ENCODE results near the gene CLMN.

DNA sequence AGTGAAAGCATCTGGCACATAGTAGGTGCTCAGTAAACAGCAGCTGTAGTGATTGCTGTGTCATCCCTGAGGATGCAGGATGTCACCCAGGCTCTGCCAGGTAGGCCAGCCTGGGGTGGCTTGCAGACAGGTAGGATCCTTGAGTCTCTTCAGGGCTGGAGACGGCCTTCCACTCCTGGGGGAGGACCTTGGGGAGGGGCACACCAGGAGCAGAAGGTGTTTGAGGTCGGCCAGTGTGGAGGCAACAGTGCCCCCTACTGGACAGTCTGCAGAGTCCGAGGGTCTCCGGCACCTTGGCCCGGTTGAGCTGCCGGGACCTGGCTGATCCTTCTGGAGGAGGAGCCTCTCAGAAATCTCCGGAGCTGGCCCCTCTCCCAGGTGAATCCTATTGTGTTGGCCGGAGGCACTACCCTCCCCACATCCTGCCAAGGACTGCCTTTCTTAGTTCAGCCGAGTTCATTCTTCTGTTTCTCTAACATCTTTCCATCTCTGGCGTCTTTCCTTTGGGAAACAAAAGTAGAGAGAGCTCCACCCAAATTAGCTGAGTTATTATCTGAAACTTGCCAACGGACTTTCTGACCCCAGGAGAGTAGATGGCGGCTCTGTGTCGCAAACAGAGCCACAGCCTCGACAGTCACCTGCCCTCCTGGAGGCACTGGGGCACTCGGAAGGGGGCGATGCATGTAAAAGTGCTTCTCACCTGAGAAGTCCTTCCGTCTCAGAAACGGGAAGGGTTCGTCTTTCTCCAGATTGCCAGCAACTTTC, 41.8 kb upstream of the CLMN start:
- TF ChIP-seq, protein P1, sequence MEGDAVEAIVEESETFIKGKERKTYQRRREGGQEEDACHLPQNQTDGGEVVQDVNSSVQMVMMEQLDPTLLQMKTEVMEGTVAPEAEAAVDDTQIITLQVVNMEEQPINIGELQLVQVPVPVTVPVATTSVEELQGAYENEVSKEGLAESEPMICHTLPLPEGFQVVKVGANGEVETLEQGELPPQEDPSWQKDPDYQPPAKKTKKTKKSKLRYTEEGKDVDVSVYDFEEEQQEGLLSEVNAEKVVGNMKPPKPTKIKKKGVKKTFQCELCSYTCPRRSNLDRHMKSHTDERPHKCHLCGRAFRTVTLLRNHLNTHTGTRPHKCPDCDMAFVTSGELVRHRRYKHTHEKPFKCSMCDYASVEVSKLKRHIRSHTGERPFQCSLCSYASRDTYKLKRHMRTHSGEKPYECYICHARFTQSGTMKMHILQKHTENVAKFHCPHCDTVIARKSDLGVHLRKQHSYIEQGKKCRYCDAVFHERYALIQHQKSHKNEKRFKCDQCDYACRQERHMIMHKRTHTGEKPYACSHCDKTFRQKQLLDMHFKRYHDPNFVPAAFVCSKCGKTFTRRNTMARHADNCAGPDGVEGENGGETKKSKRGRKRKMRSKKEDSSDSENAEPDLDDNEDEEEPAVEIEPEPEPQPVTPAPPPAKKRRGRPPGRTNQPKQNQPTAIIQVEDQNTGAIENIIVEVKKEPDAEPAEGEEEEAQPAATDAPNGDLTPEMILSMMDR (IDR thresholded peaks at IDR 0.05): peak; percentile 75
- no peak for TF ChIP-seq EZH2 (IDR thresholded peaks at IDR 0.05)
- no peak for TF ChIP-seq EZH2phosphoT487 (IDR thresholded peaks at IDR 0.05)

All from neural progenitor cell (in vitro differentiated cells).